Fibroblast of upper back skin (primary cell): Measurements from ENCODE around the gene ELF4.

Experiments used
- DNase-seq: peaks from one replicate; pipeline ENCODE4 v3.0.0-alpha.2; 2013

ELF4 gene

GRCh38 chrX:130110379-130111219 lies at the start of gene ELF4:
Gene ELF4, minus strand, starts transcription at chrX:130110497. Its CDS starts 29,167 bp downstream, at chrX:130081330.
- peak; percentile 63 for DNase-seq

- DNase-seq: no peak
These were observed 49.5 kb upstream of the ELF4 start for GRCh38 chrX:130159776-130160175.

GRCh38 chrX:130158311-130158710 lies 48.0 kb upstream of the ELF4 start:
- no peak for DNase-seq

GRCh38 chrX:130155564-130155963 lies 45.3 kb upstream of the ELF4 start:
- DNase-seq: no peak

GRCh38 chrX:130147631-130148030 lies 37.3 kb upstream of the ELF4 start:
- no peak for DNase-seq

GRCh38 chrX:130145123-130145522 lies 34.8 kb upstream of the ELF4 start:
- no peak for DNase-seq

- DNase-seq: peak; percentile 54
These were observed 34.2 kb upstream of the ELF4 start for GRCh38 chrX:130144509-130144908.

- no peak for DNase-seq
These were observed 29.3 kb upstream of the ELF4 start for GRCh38 chrX:130139474-130140201.

- DNase-seq: no peak
These were observed 26.7 kb upstream of the ELF4 start for GRCh38 chrX:130136961-130137360.

GRCh38 chrX:130136496-130136895 lies 26.2 kb upstream of the ELF4 start:
- DNase-seq: no peak

GRCh38 chrX:130130990-130131389 lies 20.7 kb upstream of the ELF4 start:
- no peak for DNase-seq

- no peak for DNase-seq
These were observed 15.0 kb upstream of the ELF4 start for GRCh38 chrX:130125091-130125874.

- DNase-seq: no peak
These were observed 14.3 kb upstream of the ELF4 start for GRCh38 chrX:130124577-130124976.

- no peak for DNase-seq
These were observed 11.2 kb upstream of the ELF4 start for GRCh38 chrX:130121505-130121800.

- DNase-seq: peak; percentile 78
These were observed 10.6 kb upstream of the ELF4 start for GRCh38 chrX:130120746-130121504.

GRCh38 chrX:130120321-130120731 lies 10.0 kb upstream of the ELF4 start:
- DNase-seq: peak; percentile 20

- DNase-seq: no peak
These were observed 9.1 kb upstream of the ELF4 start for GRCh38 chrX:130119312-130119898.

GRCh38 chrX:130118441-130119311 lies 8.4 kb upstream of the ELF4 start:
- peak; percentile 86 for DNase-seq

GRCh38 chrX:130117166-130117565 lies 6.9 kb upstream of the ELF4 start:
- no peak for DNase-seq

GRCh38 chrX:130115119-130115885 lies 5.0 kb upstream of the ELF4 start:
- DNase-seq: peak; percentile 34
